HG02678 (cell line): ENCODE results near the gene RFT1.

Experiments
- ATAC-seq: cut with Tn5 transposase; IDR thresholded peaks from one replicate; pipeline ENCODE4 v1.9.1; 2021; ENCODE audit warnings: mild to moderate bottlenecking, moderate library complexity; ENCODE audit not compliant: unreplicated experiment

Gene RFT1

GRCh38 chr3:53038679-53039375 lies 91.4 kb downstream of the RFT1 start:
- no peak for ATAC-seq
